Nucleus accumbens (tissue), 56 donors: ENCODE data around the gene IGFBP6.

Experiments
- DNase-seq, 56 donors: peaks; one replicate each; lab custom pipeline; 2025; lab: John Stamatoyannopoulos, UW

The IGFBP6 gene

GRCh38 chr12:53058674-53059433 is 38.6 kb upstream of the IGFBP6 start:
- DNase-seq: no peak

GRCh38 chr12:53059434-53060063 is 37.9 kb upstream of the IGFBP6 start:
- no peak for DNase-seq

- no peak for DNase-seq
Observed at GRCh38 chr12:53060064-53060720, 37.3 kb upstream of the IGFBP6 start.

- DNase-seq: no peak
Observed at GRCh38 chr12:53060721-53061276, 36.7 kb upstream of the IGFBP6 start.

GRCh38 chr12:53061404-53062010 is 36.0 kb upstream of the IGFBP6 start:
- no peak for DNase-seq

GRCh38 chr12:53062011-53062961 is 35.2 kb upstream of the IGFBP6 start:
- DNase-seq: no peak

GRCh38 chr12:53062977-53063707 is 34.3 kb upstream of the IGFBP6 start:
- no peak for DNase-seq

GRCh38 chr12:53063708-53064612 is 33.5 kb upstream of the IGFBP6 start:
- peak in 11 of 56 donors; percentile 30 to 68 (median 41) for DNase-seq

GRCh38 chr12:53064613-53065436 is 32.6 kb upstream of the IGFBP6 start:
- no peak for DNase-seq

GRCh38 chr12:53065470-53065869 is 32.0 kb upstream of the IGFBP6 start:
- DNase-seq: no peak

- DNase-seq: peak in 47 of 56 donors; percentile 21 to 89 (median 58)
Observed at GRCh38 chr12:53065975-53066931, 31.2 kb upstream of the IGFBP6 start.

GRCh38 chr12:53067074-53067992 is 30.1 kb upstream of the IGFBP6 start:
- DNase-seq: no peak

- DNase-seq: no peak
Observed at GRCh38 chr12:53067993-53068770, 29.3 kb upstream of the IGFBP6 start.
